PC-9 (cell line): ENCODE data around the gene CLSTN1. TPM values are rescaled to one million over a fixed set of nuclear protein-coding genes. Genes with fewer than 3 reads are reported as not detected.

Experiments
- BruUV-seq: library from RNA; stranded (reverse); fragments of 400-500 nt; replicated peaks from 2 replicates; lab custom pipeline; 2021; lab: Mats Ljungman, UMichigan
- CTCF ChIA-PET: fragments of 300-600 bp; sonication (Branson Sonifier 250); formaldehyde crosslinking; loops from one replicate; lab custom pipeline; 2022; ENCODE audit warnings: antibody characterized with exemption; lab: Charles Lee
- POLR2A ChIA-PET: fragments of 300-600 bp; sonication (Branson Sonifier 250); formaldehyde crosslinking; loops from one replicate; lab custom pipeline; 2022; ENCODE audit warnings: antibody characterized with exemption; ENCODE audit not compliant: unreplicated experiment; lab: Charles Lee
- DNase-seq, 2 experiments: peaks; one replicate each; pipeline versions ENCODE4 v3.0.0 to v3.0.0-alpha.2; 2015 to 2022; ENCODE audit warnings: mixed read lengths in 1 of 2
- H2AFZ ChIP-seq: fragments of 200-600 bp; sonication (generic); 2 replicates; pipeline ENCODE4 v1.8.1; 2017; ENCODE audit warnings: antibody characterized with exemption
- H3F3A ChIP-seq: fragments of 200-600 bp; sonication (generic); 2 replicates; pipeline ENCODE4 v1.8.1; 2017; ENCODE audit warnings: antibody characterized with exemption, mild to moderate bottlenecking, low read depth; ENCODE audit not compliant: insufficient read depth
- H3K27ac ChIP-seq: fragments of 200-600 bp; sonication (generic); 2 replicates; pipeline ENCODE4 v1.6.1; 2016; ENCODE audit warnings: mixed run types
- H3K27me3 ChIP-seq: fragments of 200-600 bp; sonication (generic); 2 replicates; pipeline ENCODE4 v1.6.1; 2016; ENCODE audit warnings: low read depth, mixed run types; ENCODE audit not compliant: insufficient read depth
- H3K36me3 ChIP-seq: fragments of 200-600 bp; sonication (generic); 2 replicates; pipeline ENCODE4 v1.6.1; 2016; ENCODE audit warnings: low read depth, mixed run types
- H3K4me1 ChIP-seq: fragments of 200-600 bp; sonication (generic); replicated peaks from 2 replicates; pipeline ENCODE4 v1.6.1; 2016; ENCODE audit warnings: mixed run types; ENCODE audit not compliant: insufficient read depth
- H3K4me2 ChIP-seq: fragments of 200-600 bp; sonication (generic); 2 replicates; pipeline ENCODE4 v1.6.1; 2017; ENCODE audit warnings: mixed run types
- H3K4me3 ChIP-seq: fragments of 200-600 bp; sonication (generic); 2 replicates; pipeline ENCODE4 v1.6.1; 2016; ENCODE audit warnings: mixed run types
- H3K79me2 ChIP-seq: fragments of 200-600 bp; sonication (generic); 2 replicates; pipeline ENCODE4 v1.6.1; 2017; ENCODE audit warnings: low read depth, mixed run types
- H3K9me2 ChIP-seq: fragments of 200-600 bp; sonication (generic); 2 replicates; pipeline ENCODE4 v1.8.1; 2017; ENCODE audit warnings: mild to moderate bottlenecking; ENCODE audit not compliant: insufficient read depth
- H3K9me3 ChIP-seq: fragments of 200-600 bp; sonication (generic); 2 replicates; pipeline ENCODE4 v1.8.1; 2016; ENCODE audit warnings: low read depth; ENCODE audit not compliant: insufficient read depth
- H4K20me1 ChIP-seq: fragments of 200-600 bp; sonication (generic); 2 replicates; pipeline ENCODE4 v1.8.1; 2017; ENCODE audit not compliant: insufficient read depth
- EZH2 ChIP-seq: fragments of 200-600 bp; sonication (generic); IDR thresholded peaks from 2 replicates; pipeline ENCODE4 v1.8.0; 2017; ENCODE audit warnings: antibody characterized with exemption, low read depth
- intact Hi-C: fragments of 100-400 bp; cut with micrococcal nuclease; formaldehyde crosslinking; loops from one replicate; pipeline ENCODE4 v1.10.0; 2022; ENCODE audit not compliant: unreplicated experiment
- total RNA-seq: library from RNA; stranded (reverse); gene quantifications from 2 replicates; pipeline ENCODE4 v1.2.3, GENCODE V29; 2021
- TF ChIP-seq, protein P1 (sequence below): fragments of 200-600 bp; sonication (generic); conservative IDR thresholded peaks from 2 replicates; pipeline ENCODE4 v1.6.1; 2017; ENCODE audit warnings: mixed run types, antibody characterized with exemption, mild to moderate bottlenecking, moderate library complexity

Gene CLSTN1
- total RNA-seq, 1 experiment from 2014 or later, result 140 TPM

DNA sequence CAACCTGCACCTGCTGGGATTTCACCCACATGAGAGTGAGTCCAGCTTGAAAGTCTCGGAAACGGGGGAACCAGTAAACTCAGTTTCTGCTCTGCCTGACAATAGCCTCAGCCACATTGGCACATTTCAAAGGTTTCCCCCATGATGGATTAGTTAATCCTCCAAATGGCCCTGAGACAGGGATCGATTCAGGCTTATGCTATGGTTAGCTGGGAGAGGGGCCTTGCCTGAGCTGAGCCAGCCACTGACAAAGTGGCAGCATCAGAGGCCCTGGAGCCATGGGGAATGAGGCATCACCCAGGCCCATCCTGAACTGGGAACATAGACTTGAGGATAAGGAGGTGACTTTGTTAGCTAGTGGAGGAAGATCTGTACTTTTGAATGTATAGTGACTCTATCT lies 2.9 kb upstream of the CLSTN1 start:
- CTCF ChIA-PET, result interaction anchor here (1.2 kb wide), 1 partner anchor 13 kb away, joined by 3 read pairs; no protein-coding TSS in a partner anchor
- Histone ChIP-seq H3K9me3 (no peaks in the 10 kb centered on the region), H3K9me2 (no peaks in the 10 kb centered on the region), H3K4me1 (peaks cover 27% of the 10 kb centered on the region), H4K20me1 (peaks cover 8% of the 10 kb centered on the region; the same call in 1 of the 2 replicates), H3K4me2 (peak overlapping the region; percentile 77), H3K27ac (peak overlapping the region; percentile 61; the same call in 1 of the 2 replicates), H3F3A (peaks cover 26% of the 10 kb centered on the region), H3K79me2 (peaks cover 16% of the 10 kb centered on the region), H3K4me3 (no peak overlapping the region), H3K36me3 (no peaks in the 10 kb centered on the region), H2AFZ (no peak overlapping the region), H3K27me3 (no peaks in the 10 kb centered on the region)
- BruUV-seq, result no TSS peak
- intact Hi-C loops, result loop anchor here (5.0 kb wide), 1 partner anchor 206 kb away; the partner anchor contains the start of gene UBE4B
- TF ChIP-seq, protein P1, sequence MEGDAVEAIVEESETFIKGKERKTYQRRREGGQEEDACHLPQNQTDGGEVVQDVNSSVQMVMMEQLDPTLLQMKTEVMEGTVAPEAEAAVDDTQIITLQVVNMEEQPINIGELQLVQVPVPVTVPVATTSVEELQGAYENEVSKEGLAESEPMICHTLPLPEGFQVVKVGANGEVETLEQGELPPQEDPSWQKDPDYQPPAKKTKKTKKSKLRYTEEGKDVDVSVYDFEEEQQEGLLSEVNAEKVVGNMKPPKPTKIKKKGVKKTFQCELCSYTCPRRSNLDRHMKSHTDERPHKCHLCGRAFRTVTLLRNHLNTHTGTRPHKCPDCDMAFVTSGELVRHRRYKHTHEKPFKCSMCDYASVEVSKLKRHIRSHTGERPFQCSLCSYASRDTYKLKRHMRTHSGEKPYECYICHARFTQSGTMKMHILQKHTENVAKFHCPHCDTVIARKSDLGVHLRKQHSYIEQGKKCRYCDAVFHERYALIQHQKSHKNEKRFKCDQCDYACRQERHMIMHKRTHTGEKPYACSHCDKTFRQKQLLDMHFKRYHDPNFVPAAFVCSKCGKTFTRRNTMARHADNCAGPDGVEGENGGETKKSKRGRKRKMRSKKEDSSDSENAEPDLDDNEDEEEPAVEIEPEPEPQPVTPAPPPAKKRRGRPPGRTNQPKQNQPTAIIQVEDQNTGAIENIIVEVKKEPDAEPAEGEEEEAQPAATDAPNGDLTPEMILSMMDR, result no peak
- no peak for TF ChIP-seq EZH2
- POLR2A ChIA-PET, result interaction anchor here (0.6 kb wide), 1 partner anchor 9 kb away, joined by 4 read pairs; no protein-coding TSS in a partner anchor
- DNase-seq, result no peak

DNA sequence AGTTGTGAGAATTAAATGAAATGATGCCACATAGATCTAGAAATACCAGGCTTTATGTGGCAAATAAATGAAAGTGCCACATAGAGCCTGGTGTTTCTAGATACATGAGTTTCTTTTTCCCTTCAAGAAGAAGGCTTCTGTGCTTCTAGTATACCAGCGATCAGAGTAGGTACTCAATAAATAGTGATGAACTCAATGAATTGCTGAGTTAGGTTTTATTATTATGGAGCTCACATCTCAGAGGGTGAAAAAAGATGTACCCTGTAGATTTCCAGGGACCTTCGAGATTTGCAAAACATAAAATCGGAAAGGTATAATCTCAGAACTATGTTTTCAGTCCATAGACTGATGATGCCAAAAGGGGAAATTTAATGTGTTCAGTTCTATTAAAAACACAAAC lies 2.3 kb upstream of the CLSTN1 start:
- TF ChIP-seq EZH2, result no peak
- TF ChIP-seq, protein P1, result no peak
- H2AFZ ChIP-seq, result no peak overlapping the region
- H3K4me3 ChIP-seq, result peak overlapping the region; percentile 25; the same call in 1 of the 2 replicates
- H3K4me2 ChIP-seq, result peak overlapping the region; percentile 77
- H3K79me2 ChIP-seq, result peaks cover 21% of the 10 kb centered on the region
- peak overlapping the region; percentile 61 for H3K27ac ChIP-seq
- intact Hi-C loops, result loop anchor here (5.0 kb wide), 1 partner anchor 206 kb away; the partner anchor contains the start of gene UBE4B
- DNase-seq, result no peak
- no peaks in the 10 kb centered on the region for H3K9me3 ChIP-seq
- H3F3A ChIP-seq, result peaks cover 26% of the 10 kb centered on the region
- ChIA-PET POLR2A (no interaction called here), CTCF (interaction anchor here (0.6 to 1.2 kb wide), 3 partner anchors 14 to 282 kb away, joined by 3 to 10 read pairs (median 9); no protein-coding TSS in a partner anchor)
- peaks cover 8% of the 10 kb centered on the region for H4K20me1 ChIP-seq
- no peaks in the 10 kb centered on the region for H3K27me3 ChIP-seq
- BruUV-seq, result TSS peak; percentile 36
- H3K36me3 ChIP-seq, result no peaks in the 10 kb centered on the region
- H3K4me1 ChIP-seq, result peaks cover 33% of the 10 kb centered on the region
- no peaks in the 10 kb centered on the region for H3K9me2 ChIP-seq

DNA sequence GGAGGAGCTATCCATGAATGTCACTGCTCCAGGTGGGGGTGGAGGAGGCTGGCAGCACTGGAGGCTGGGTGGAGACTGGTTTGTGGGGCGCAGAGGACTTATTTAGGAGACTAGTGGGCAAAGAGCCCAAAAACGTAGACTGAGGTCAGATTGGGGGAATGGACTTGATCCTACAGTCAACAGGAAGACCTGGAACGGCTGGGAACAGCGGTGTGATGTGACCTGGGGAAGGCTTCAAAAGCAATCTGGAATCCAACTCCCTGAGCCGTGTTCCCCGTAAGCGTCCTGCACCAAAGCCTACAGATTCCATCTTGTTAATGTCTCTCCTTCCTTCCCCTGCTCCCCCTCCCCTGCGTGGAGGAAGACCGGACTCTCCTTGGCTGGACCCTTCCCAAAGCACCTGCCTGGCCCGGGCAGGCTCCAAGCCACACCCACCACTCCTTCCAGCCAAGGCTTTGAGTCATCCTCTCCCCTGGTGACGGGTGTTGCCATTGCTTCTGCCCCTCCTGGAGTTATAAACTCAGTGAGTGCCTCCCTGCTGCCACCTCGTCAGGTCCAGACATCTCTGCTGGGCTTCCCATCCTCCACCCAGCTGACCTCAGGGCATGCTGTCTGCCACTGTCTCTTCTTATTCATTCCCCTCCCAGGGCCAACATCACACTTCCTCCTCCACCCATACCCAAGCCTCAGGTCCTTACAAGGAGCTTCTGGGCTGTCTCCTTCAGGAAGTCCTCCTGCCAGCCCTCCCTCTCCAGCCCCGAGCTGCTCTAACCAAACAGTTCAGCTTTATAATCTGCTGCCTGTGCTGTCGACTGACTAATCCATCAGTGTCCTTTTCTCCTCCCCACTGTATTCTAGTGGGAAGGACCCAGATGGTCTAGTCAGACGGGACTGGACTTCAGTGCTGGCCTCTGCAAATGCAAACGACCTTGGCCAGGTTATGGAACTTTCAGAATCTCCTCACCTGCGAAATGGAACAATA lies 1.6 kb upstream of the CLSTN1 start:
- H3F3A ChIP-seq, result peaks cover 26% of the 10 kb centered on the region
- peaks cover 36% of the 10 kb centered on the region for H3K4me1 ChIP-seq
- TF ChIP-seq, protein P1, result no peak
- no peak for TF ChIP-seq EZH2
- CTCF ChIA-PET, result interaction anchor here (0.6 to 1.2 kb wide), 3 partner anchors 14 to 283 kb away, joined by 3 to 10 read pairs (median 9); no protein-coding TSS in a partner anchor
- H3K4me2 ChIP-seq, result peak overlapping the region; percentile 77
- H2AFZ ChIP-seq, result peak overlapping the region; percentile 35; the same call in 1 of the 2 replicates
- no peaks in the 10 kb centered on the region for H3K9me2 ChIP-seq
- intact Hi-C loops, result loop anchor here (1.0 to 5.0 kb wide), 3 partner anchors 11 to 605 kb away; partner anchors contain the start of genes CENPS and UBE4B
- no TSS peak for BruUV-seq
- H3K9me3 ChIP-seq, result no peaks in the 10 kb centered on the region
- POLR2A ChIA-PET, result no interaction called here
- peak; percentile 92 to 94 for DNase-seq
- no peaks in the 10 kb centered on the region for H3K36me3 ChIP-seq
- peak overlapping the region; percentile 25; the same call in 1 of the 2 replicates for H3K4me3 ChIP-seq
- H3K27ac ChIP-seq, result peak overlapping the region; percentile 61
- no peaks in the 10 kb centered on the region for H3K27me3 ChIP-seq
- peaks cover 28% of the 10 kb centered on the region for H3K79me2 ChIP-seq
- H4K20me1 ChIP-seq, result peaks cover 8% of the 10 kb centered on the region
